DMS79 (cell line): Measurements from ENCODE around the gene FBXW8.

Source experiments
- DNase-seq: peaks from one replicate; lab custom pipeline; 2025; lab: John Stamatoyannopoulos, UW

Gene FBXW8

DNA sequence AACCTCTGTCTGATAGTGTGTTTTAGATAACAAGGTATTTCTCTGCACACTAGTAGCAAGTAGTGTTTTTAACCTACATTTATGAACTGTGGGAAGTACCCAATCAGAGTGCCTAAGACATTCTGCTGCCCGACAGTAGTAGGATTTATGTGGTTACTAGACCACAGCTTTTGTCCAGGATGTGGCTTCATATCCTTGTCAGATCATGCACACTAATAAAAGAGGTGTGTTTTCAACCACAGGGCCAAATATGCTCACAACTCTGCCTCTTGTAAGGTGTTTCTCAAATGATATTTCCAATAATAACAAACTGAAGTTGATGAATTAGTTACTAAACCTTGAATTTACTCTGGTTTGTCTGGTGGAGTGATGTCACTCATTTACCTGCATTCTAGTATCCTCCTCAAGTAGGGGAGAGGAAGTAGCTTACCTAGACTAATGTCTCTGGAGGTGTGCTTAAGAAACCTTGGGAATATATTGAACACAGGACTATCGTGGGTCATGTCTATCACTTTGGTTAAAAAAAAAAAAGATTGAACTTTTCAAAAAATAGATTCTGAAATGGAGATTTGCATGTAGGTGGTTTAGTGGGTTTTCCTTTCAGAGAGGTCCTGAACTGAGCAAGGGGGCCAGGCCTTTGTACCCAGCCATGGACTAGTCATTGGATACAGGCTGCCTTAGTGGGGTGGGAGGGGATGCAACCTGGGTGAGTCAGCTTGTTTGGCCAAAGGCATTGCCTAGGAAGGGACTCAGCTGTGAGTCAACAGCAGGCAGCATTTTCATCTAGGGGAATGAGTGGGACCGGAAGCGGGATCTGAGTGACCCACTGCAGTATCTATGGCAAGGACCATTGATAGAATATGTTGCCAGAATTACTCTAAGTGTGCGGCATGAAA is 14.1 kb downstream of the FBXW8 start:
- no peak for DNase-seq

- DNase-seq, result no peak
These were observed 15.8 kb downstream of the FBXW8 start for GRCh38 chr12:116926283-116927243.

DNA sequence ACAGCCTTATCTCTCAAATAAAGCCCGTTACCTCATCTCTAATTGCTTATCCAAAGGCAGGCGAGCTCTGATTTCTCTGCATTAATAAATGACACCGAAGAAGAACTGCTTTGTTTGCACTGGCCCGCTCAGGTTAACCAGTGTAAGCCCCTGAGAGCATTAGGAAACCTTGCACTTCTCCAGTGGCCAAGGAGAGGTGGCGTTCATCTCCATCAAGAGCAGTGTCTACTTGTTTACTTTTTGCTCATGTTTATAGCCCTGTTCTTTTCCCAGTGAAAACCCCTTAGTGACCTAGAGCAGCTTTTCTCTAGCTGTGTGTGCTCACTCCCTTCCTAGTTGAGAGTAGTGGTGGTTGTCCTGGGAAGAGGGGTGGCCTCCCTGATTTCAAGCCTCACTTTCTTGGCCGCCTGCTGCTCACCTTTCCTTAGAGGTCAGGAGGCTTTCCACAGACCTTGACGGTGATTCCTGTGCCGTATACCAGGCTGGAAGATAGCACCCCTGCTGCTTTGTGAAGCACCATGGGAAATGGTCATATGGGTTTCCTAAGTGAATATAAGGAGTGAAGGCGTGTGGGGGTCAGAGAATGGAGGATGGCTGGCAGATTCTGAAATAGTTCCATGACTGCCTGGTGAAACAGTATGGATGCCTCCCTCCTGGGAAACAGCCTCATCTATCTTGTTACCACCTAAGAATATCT is 16.6 kb downstream of the FBXW8 start:
- no peak for DNase-seq

- DNase-seq, result no peak
These were observed 17.8 kb downstream of the FBXW8 start for GRCh38 chr12:116928504-116928903.

- DNase-seq, result no peak
These were observed 19.1 kb downstream of the FBXW8 start for GRCh38 chr12:116929885-116930284.

GRCh38 chr12:116931665-116932064 is 20.9 kb downstream of the FBXW8 start:
- no peak for DNase-seq

- no peak for DNase-seq
These were observed 22.3 kb downstream of the FBXW8 start for GRCh38 chr12:116933091-116933490.

DNA sequence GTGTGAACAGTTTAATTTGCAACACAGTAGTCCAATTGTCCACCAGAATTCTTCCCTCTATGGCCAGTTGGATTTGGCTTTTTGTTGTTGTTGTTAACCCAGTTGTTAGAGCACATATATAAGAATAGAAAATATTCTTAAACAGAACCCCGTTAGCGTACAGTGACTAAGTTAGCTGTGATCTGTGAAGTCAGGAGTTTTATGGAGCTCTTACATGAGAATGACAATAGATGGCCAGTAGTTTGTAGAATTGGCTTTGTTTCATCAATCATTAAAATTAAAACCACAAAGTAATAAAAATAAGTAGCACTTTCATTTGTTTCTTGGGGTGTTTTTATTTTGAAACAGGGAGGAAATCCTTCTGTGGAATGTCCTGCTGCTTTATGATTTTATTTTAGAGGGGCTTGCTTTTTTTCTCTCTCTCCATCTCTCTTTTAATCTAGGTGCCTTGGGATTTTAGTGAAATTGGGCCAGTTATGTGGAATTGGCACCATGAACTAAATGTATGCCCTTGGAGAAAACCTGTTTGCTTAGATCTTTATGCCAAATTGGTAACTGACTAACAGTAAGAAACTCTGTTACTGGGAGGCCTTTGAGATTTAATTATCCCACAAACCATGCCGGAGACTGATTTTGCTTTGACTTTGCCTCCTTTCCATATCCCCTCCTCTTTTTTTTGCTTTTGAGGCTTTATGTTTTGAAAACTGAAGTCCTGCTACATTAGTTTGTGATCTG is 22.9 kb downstream of the FBXW8 start:
- DNase-seq, result no peak

GRCh38 chr12:116934908-116935705 is 24.4 kb downstream of the FBXW8 start:
- no peak for DNase-seq

DNA sequence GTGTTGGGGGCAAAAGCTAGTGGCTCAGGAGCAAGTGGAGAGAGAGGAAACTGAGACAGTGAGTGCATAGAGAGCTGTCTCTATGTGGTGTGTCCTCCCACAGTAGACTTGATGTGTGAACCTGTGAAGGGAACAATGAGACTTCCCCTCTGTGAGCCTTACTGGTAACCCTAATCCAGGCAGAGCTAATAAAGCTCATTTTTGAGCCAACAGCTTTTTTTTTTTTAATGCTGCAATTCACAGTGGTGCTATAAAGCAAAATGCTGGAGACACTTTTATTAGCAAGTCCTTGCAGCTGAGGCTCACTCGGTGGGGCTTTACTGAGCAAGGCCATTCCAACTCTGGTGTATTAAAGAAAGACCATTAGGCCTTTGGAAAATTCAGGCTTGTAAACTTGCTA is 26.9 kb downstream of the FBXW8 start:
- DNase-seq, result no peak

DNA sequence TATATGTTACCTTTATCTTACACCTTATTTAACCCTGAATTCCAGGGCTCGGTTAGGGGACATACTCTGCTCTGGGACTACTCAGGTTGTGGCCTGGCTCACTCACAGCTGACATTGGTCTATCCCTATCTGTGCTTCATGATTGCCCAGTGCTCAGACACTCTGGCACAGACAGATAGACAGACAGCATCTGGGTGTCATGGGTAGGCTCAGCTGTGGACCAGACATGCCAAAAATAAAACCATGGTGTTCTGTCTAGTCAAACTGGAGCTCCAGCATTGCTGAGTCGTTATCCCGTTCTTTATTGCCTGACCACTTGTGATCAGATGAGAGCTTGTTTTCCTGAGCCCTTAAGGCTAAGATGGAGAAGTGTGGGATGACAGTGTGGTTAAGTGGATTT is 29.0 kb downstream of the FBXW8 start:
- DNase-seq, result no peak

GRCh38 chr12:116941188-116941587 is 30.4 kb downstream of the FBXW8 start:
- DNase-seq, result no peak

DNA sequence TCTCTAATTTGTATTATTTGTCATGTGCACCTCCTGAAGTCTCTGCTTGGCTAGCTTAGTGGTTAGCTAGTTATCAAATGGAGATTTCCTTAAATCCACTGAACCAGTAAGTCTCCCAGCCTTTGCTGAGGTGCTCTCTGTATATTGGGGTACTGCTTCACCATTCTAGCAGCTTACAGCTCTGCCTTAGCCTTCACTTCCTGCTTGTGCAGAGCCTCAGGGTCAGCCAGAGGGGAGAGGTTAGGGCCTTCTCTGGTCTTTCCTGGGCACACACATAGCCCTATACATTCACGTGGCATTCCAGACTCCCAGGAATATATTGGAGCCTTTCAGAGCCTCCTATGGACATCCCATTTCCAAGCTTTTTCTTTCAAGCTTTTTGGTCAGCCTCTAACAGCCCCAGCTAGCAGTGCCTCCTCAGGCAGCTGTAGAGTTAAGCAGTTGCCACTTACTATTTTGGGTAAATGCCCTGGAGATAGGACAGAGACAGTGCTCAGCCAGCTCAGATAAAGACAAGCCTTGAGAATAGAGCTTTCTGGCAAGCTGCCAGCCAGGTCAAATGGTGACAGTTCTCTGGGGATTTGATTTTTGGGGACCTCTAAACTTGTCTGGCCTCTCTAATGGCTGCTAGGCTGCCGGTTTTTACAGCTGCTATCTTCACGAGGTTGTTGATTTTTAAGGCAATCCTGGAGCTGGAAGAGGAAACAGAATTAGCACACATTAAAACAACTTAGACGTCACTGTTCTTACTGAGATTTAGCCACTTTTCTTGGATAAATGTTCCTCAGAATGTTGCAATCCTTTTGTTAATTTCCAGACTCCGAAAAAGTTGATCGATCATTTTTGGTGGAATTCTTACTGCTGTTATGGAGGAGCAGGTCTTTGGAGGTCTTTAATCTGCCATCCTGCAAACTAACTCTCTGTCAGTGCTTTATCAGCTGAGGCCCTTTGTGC is 32.9 kb downstream of the FBXW8 start:
- no peak for DNase-seq

DNA sequence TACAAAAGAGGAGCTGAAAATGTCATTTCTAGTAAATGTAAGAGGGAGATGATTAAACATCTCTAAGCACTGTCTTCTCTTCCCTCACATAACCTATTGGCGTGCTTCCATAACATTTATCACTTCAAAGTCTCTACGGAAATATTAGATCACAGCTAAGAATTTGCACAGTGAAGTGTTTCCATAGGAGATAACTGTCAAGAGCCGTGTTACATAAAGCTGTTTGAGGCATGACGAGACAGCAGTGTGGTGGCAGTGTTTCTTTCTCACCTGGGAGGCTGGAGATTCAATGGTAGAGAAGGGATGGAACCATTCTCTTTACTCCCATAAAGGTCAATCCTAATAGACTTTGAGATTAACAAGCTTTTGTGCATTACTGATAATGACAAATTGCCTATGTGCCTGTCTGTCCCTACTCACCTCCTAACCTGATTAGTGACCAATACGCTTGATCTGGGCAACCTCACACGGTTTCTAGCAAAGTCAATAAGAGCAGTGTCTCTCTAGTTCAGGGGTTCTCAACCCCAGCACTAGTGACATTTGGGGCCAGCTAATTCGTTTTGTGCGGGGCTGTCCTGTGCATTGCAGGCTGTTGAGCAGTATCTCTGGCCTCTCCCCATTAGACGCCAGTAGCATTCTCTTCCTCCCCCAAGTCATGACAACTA is 35.3 kb downstream of the FBXW8 start:
- DNase-seq, result no peak

- no peak for DNase-seq
These were observed 37.5 kb downstream of the FBXW8 start for GRCh38 chr12:116948298-116948697.

- DNase-seq, result no peak
These were observed 40.0 kb downstream of the FBXW8 start for GRCh38 chr12:116950628-116951325.

- DNase-seq, result no peak
These were observed 44.1 kb downstream of the FBXW8 start for GRCh38 chr12:116954710-116955381.
